ENCODE measurements around the gene PITPNM1.

- TF ChIP-seq CTCF (conservative IDR thresholded peaks at IDR 0.05 in 1 of 2, IDR thresholded peaks at IDR 0.05 in 1 of 2; ENCODE audit: low read depth in 1 of 2, low read length in 2 of 2) = no peak
- TF ChIP-seq EZH2 (IDR thresholded peaks at IDR 0.05; ENCODE audit: low read length, missing control alignments) = no peak
These were observed 36.8 kb downstream of the PITPNM1 start for GRCh38 chr11:67468456-67468758.

All from fibroblast of lung (primary cell).